ENCODE data around the gene TAF3. TPM values are rescaled to one million over a fixed set of nuclear protein-coding genes. Genes with fewer than 3 reads are reported as not detected.

Gene TAF3
- total RNA-seq, 1 donor from 2014 or later = 11.8 TPM

- no peaks in the 10 kb centered on the region for H3K27me3 Mint-ChIP-seq (ENCODE audit: low read depth)
- H3K9me3 Mint-ChIP-seq = no peaks in the 10 kb centered on the region
- peaks cover 4% of the 10 kb centered on the region for H3K36me3 Mint-ChIP-seq (ENCODE audit: low read depth)
- no peak overlapping the region for H3K27ac Mint-ChIP-seq (ENCODE audit: unreplicated experiment)
- peaks cover 4% of the 10 kb centered on the region for H3K4me1 Mint-ChIP-seq
- TF ChIP-seq CTCF (conservative IDR thresholded peaks at IDR 0.05) = no peak
- H3K4me3 Mint-ChIP-seq = no peak overlapping the region
- no peak for DNase-seq (ENCODE audit: low read depth, low spot score)
Measured at GRCh38 chr10:7846591-7846990, 28.3 kb downstream of the TAF3 start.

DNA sequence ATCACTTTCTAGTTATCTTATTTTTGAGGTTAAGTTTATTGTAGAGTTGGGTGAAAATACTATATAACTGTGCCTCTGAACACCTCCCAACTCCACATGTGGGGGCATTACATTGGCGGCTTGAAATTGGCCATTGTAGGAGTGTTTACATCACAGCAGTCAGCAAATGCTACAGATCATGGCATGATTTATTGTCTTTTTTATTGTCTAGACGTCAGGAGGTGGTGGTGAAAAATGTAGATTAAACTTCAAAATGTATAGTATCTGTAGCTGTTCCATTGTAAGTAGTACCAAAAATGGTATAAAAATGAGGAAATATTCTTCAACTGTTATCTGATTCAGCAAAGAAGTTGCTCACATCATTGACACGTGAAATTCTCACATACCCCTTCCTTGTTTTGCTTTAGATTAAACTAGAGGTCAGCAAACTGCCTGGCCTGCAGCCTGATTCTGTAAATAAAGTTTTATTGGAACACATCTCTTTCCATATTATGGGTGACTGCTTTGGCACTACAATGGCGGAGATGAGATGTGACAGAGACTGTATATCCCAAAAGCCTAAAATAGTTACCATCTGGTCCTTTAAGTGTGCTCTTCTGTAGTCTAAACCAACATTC, 35.0 kb downstream of the TAF3 start:
- peaks cover 22% of the 10 kb centered on the region for H3K36me3 Mint-ChIP-seq (ENCODE audit: low read depth)
- no peak for TF ChIP-seq CTCF (conservative IDR thresholded peaks at IDR 0.05)
- DNase-seq (ENCODE audit: low read depth, low spot score) = no peak
- no peak overlapping the region for H3K4me3 Mint-ChIP-seq
- peaks cover 5% of the 10 kb centered on the region for H3K9me3 Mint-ChIP-seq
- no peaks in the 10 kb centered on the region for H3K27me3 Mint-ChIP-seq (ENCODE audit: low read depth)
- H3K4me1 Mint-ChIP-seq = peaks cover 35% of the 10 kb centered on the region
- no peak overlapping the region for H3K27ac Mint-ChIP-seq (ENCODE audit: unreplicated experiment)

GRCh38 chr10:7853890-7854289, 35.6 kb downstream of the TAF3 start:
- Mint-ChIP-seq H3K36me3 (ENCODE audit: low read depth) (peaks cover 24% of the 10 kb centered on the region), H3K9me3 (peaks cover 7% of the 10 kb centered on the region), H3K4me1 (peaks cover 35% of the 10 kb centered on the region), H3K4me3 (no peak overlapping the region), H3K27ac (ENCODE audit: unreplicated experiment) (no peak overlapping the region), H3K27me3 (ENCODE audit: low read depth) (no peaks in the 10 kb centered on the region)
- no peak for DNase-seq (ENCODE audit: low read depth, low spot score)
- TF ChIP-seq CTCF (conservative IDR thresholded peaks at IDR 0.05) = no peak

DNA sequence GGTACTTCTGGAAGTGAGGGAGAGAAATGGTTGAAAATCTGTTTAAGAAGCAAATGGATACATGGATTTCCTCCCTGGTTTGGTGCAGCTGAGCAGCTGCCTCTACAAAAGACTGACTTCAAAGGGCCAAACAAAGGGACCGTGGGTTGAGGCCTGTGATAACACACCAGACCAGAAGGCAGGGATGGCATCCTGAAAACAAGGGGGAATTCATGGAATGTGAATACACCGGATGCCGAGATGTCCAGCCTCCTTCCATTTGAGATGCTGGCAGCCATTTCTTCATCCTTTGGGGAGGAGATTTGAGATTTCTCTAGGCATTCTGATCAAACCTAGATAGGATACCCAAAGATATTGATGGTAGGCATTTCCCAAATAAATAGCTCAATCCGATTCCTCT, 36.9 kb downstream of the TAF3 start:
- DNase-seq (ENCODE audit: low read depth, low spot score) = no peak
- TF ChIP-seq CTCF (conservative IDR thresholded peaks at IDR 0.05) = no peak

GRCh38 chr10:7856678-7857077, 38.4 kb downstream of the TAF3 start:
- Mint-ChIP-seq H3K27ac (ENCODE audit: unreplicated experiment) (no peak overlapping the region), H3K4me3 (no peak overlapping the region), H3K9me3 (peaks cover 12% of the 10 kb centered on the region), H3K36me3 (ENCODE audit: low read depth) (peaks cover 36% of the 10 kb centered on the region), H3K27me3 (ENCODE audit: low read depth) (no peaks in the 10 kb centered on the region), H3K4me1 (peaks cover 31% of the 10 kb centered on the region)
- no peak for TF ChIP-seq CTCF (conservative IDR thresholded peaks at IDR 0.05)
- no peak for DNase-seq (ENCODE audit: low read depth, low spot score)

More for the DNA sequence above, 36.9 kb downstream of the TAF3 start:
- peaks cover 10% of the 10 kb centered on the region for H3K9me3 Mint-ChIP-seq
- no peaks in the 10 kb centered on the region for H3K27me3 Mint-ChIP-seq (ENCODE audit: low read depth)
- peak overlapping the region; percentile 22 for H3K27ac Mint-ChIP-seq (ENCODE audit: unreplicated experiment)
- H3K4me3 Mint-ChIP-seq = no peak overlapping the region
- H3K4me1 Mint-ChIP-seq = peaks cover 35% of the 10 kb centered on the region
- peaks cover 30% of the 10 kb centered on the region for H3K36me3 Mint-ChIP-seq (ENCODE audit: low read depth)
